PFSK-1 (cell line): Measurements from ENCODE around the gene RPLP2.

Experiments used
- FOXP2 ChIP-seq: optimal IDR thresholded peaks from 2 replicates; pipeline ENCODE3; 2011; ENCODE audit warnings: borderline replicate concordance, control low read depth, inconsistent platforms; ENCODE audit not compliant: insufficient read depth; ENCODE audit errors: extremely low read length, extremely low read depth
- POLR2AphosphoS5 ChIP-seq: IDR thresholded peaks from 2 replicates; pipeline ENCODE4 v1.6.1; 2012; ENCODE audit warnings: low read depth, mild to moderate bottlenecking, control low read depth, low read length, moderate library complexity
- SIN3A ChIP-seq: IDR thresholded peaks from 2 replicates; pipeline ENCODE4 v1.6.1; 2012; ENCODE audit warnings: mild to moderate bottlenecking, low read length, moderate library complexity, borderline replicate concordance; ENCODE audit not compliant: insufficient read depth
- TAF1 ChIP-seq: IDR thresholded peaks from 2 replicates; pipeline ENCODE4 v1.6.1; 2012; ENCODE audit warnings: low read length, control low read depth, borderline replicate concordance; ENCODE audit not compliant: insufficient read depth
- TF ChIP-seq, protein P1 (sequence below), 2 experiments: IDR thresholded peaks; 2 replicates each; pipeline versions ENCODE4 v1.6.1 to v1.8.0; 2011 to 2012; ENCODE audit warnings: low read depth in 2 of 2, low read length in 2 of 2, control low read depth in 1 of 2, inconsistent platforms in 1 of 2, mild to moderate bottlenecking in 1 of 2, moderate library complexity in 1 of 2; ENCODE audit not compliant: insufficient read depth in 1 of 2

Gene RPLP2

DNA sequence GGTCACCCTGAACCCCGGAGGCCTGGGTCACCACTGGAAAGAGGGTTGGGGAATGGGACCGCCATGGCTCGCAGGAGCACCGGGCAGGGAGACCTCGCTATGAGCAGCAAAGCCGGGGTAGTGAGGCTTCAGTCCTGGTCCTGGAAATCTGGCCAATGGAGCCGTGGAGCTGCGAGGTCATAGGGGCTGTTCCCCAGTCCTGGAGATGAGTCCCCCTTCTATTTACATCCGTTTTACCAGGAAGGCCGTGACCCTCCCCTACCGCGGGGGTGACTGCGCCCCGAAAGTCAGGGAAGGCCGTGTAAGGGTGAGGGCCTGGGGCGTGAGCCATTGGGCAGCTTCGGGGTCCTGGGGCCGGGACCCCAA is 5.2 kb upstream of the RPLP2 start:
- TF ChIP-seq SIN3A, result no peak
- TF ChIP-seq, protein P1, sequence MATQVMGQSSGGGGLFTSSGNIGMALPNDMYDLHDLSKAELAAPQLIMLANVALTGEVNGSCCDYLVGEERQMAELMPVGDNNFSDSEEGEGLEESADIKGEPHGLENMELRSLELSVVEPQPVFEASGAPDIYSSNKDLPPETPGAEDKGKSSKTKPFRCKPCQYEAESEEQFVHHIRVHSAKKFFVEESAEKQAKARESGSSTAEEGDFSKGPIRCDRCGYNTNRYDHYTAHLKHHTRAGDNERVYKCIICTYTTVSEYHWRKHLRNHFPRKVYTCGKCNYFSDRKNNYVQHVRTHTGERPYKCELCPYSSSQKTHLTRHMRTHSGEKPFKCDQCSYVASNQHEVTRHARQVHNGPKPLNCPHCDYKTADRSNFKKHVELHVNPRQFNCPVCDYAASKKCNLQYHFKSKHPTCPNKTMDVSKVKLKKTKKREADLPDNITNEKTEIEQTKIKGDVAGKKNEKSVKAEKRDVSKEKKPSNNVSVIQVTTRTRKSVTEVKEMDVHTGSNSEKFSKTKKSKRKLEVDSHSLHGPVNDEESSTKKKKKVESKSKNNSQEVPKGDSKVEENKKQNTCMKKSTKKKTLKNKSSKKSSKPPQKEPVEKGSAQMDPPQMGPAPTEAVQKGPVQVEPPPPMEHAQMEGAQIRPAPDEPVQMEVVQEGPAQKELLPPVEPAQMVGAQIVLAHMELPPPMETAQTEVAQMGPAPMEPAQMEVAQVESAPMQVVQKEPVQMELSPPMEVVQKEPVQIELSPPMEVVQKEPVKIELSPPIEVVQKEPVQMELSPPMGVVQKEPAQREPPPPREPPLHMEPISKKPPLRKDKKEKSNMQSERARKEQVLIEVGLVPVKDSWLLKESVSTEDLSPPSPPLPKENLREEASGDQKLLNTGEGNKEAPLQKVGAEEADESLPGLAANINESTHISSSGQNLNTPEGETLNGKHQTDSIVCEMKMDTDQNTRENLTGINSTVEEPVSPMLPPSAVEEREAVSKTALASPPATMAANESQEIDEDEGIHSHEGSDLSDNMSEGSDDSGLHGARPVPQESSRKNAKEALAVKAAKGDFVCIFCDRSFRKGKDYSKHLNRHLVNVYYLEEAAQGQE (IDR thresholded peaks at IDR 0.05; ENCODE audit: insufficient read depth in 1 of 2, low read depth in 2 of 2, low read length in 2 of 2), result no peak
- no peak for TF ChIP-seq FOXP2
- no peak for TF ChIP-seq TAF1
- no peak for TF ChIP-seq POLR2AphosphoS5

GRCh38 chr11:808427-809286 is 1.1 kb upstream of the RPLP2 start:
- peak; percentile 24; the same call in 1 of the 2 replicates for TF ChIP-seq POLR2AphosphoS5
- TF ChIP-seq, protein P1 (IDR thresholded peaks at IDR 0.05; ENCODE audit: insufficient read depth in 1 of 2, low read depth in 2 of 2, low read length in 2 of 2), result no peak

- TF ChIP-seq POLR2AphosphoS5 (no peak; the same call in 1 of the 2 replicates), SIN3A (no peak), FOXP2 (no peak), TAF1 (no peak)
- TF ChIP-seq, protein P1 (IDR thresholded peaks at IDR 0.05; ENCODE audit: insufficient read depth in 1 of 2, low read depth in 2 of 2, low read length in 2 of 2), result no peak
These were observed 337 bp downstream of the RPLP2 start for GRCh38 chr11:810040-810567.

- TF ChIP-seq POLR2AphosphoS5 (no peak; the same call in 1 of the 2 replicates), TAF1 (no peak), FOXP2 (no peak)
These were observed 1.9 kb downstream of the RPLP2 start for GRCh38 chr11:811446-812245.

DNA sequence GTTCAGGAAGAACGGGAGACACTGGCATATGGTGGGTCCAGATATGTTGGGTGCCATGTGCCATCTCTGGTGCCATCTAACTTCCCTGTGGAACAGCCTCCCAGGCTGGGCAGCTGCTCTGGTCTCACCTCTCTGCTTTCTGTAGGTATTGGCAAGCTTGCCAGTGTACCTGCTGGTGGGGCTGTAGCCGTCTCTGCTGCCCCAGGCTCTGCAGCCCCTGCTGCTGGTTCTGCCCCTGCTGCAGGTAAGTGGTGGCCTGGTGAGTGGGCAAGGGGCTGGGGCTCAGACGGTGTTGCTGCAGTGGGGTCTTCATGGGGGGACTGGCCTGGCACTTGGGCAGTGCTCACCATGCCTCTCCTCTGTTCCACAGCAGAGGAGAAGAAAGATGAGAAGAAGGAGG is 2.6 kb downstream of the RPLP2 start:
- no peak for TF ChIP-seq POLR2AphosphoS5
- no peak for TF ChIP-seq TAF1
- TF ChIP-seq FOXP2, result no peak
- TF ChIP-seq, protein P1 (IDR thresholded peaks at IDR 0.05; ENCODE audit: insufficient read depth in 1 of 2, low read depth in 2 of 2, low read length in 2 of 2), result no peak
- TF ChIP-seq SIN3A, result no peak
